ENCODE results near the gene PLEK.
"Not testable (repeated sequence)": the region's sequence is repeated elsewhere in the genome, so short reads cannot be mapped to it uniquely, and the experiment has no call there.

The PLEK gene

DNA sequence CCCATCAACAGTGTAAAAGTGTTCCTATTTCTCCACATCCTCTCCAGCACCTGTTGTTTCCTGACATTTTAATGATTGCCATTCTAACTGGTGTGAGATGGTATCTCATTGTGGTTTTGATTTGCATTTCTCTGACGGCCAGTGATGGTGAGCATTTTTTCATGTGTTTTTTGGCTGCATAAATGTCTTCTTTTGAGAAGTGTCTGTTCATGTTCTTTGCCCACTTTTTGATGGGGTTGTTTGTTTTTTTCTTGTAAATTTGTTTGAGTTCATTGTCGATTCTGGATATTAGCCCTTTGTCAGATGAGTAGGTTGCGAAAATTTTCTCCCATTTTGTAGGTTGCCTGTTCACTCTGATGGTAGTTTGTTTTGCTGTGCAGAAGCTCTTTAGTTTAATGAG is 81.3 kb downstream of the PLEK start:
- not testable (repeated sequence) for DNase-seq
